LNCaP clone FGC (cell line): ENCODE data around the gene SNHG17.

ENCODE experiments used
- DNase-seq: peaks from one replicate; pipeline ENCODE4 v3.0.0-alpha.2; 2011; ENCODE audit warnings: low read depth
- H3K4me3 ChIP-seq: 2 replicates; pipeline ENCODE4 v1.5.1; 2011; ENCODE audit warnings: mild to moderate bottlenecking, low read depth, low read length, control low read depth
- TF ChIP-seq, protein P1 (sequence below): IDR thresholded peaks from 2 replicates; pipeline ENCODE4 v1.5.1; 2012; ENCODE audit warnings: mild to moderate bottlenecking; ENCODE audit not compliant: control insufficient read depth, insufficient read depth; ENCODE audit errors: extremely low read depth

Gene SNHG17

DNA sequence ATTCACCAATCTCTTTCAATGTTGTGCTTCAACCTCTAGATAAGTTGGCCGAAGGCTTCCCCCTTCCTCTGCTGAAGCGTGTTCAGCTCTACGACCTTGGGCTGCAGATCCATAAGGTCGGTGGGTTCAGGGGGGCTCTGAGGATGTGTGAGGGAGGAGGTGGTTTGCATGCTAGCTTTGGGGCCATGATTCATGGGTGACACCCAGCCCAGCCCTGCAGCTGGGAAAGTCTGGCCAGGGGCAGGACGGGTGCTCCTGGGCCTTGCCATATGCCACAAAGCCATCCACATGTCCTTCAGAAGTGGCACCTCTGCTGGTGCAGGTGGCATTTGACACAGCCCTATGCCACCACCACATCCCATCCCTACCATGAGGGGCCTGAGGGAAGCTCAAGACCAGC, 61.2 kb downstream of the SNHG17 start:
- H3K4me3 ChIP-seq = no peak overlapping the region
- TF ChIP-seq, protein P1, sequence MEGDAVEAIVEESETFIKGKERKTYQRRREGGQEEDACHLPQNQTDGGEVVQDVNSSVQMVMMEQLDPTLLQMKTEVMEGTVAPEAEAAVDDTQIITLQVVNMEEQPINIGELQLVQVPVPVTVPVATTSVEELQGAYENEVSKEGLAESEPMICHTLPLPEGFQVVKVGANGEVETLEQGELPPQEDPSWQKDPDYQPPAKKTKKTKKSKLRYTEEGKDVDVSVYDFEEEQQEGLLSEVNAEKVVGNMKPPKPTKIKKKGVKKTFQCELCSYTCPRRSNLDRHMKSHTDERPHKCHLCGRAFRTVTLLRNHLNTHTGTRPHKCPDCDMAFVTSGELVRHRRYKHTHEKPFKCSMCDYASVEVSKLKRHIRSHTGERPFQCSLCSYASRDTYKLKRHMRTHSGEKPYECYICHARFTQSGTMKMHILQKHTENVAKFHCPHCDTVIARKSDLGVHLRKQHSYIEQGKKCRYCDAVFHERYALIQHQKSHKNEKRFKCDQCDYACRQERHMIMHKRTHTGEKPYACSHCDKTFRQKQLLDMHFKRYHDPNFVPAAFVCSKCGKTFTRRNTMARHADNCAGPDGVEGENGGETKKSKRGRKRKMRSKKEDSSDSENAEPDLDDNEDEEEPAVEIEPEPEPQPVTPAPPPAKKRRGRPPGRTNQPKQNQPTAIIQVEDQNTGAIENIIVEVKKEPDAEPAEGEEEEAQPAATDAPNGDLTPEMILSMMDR = no peak
- no peak for DNase-seq

DNA sequence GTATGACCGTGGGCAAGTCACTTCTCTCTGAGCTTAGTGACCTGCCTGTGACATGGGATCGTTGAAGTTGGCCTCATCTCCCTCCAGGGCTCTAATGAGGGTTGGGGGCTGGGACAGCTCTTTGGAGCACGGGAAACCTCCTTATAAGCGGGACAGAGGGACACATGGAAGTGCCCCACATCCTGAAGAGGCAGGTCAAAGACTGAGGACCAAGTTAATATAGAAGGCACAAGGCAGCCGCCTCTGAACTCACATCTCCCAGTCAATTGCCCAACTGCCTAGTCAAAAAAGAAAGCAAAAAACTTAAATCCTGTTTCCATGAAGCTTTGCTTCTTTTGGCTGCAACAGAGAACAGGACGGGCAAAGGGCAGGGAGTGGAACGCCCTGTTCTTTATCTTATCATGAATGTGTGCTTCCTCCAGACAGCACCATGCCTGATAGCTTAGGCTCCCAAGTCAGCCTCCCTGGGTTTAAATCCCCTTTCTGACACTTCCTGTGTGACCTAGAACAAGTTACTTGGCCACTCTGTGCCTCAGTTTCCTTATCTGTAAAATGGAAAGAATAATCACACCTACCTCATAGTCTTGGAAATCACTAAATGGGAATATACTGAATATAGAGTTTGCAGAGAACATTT, 61.8 kb downstream of the SNHG17 start:
- no peak overlapping the region for H3K4me3 ChIP-seq
- DNase-seq = no peak
- TF ChIP-seq, protein P1 = no peak

DNA sequence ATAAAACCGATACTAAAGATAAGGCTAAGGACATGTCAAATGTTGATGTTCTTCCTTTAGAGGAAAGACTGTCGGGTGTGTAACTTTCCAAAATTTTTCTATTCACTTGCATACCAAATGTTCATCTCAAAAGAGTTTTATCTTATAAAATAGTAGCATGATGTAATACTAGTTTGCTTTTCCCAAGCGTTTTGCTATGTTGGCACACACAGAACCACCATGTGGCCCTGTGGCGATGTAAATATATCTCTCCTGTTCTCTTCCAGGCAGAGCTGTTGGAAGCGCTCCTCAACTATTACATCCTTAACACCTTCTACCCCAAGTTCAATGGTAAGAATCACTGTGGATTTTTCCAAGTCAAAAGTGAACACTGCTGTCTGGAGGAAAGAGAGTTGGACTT, 62.3 kb downstream of the SNHG17 start:
- no peak overlapping the region for H3K4me3 ChIP-seq
- DNase-seq = no peak
- TF ChIP-seq, protein P1 = no peak
